Activated T-cell treated with anti-CD3 and anti-CD28 coated beads, Interleukin-2, amount 50 U/mL, for 72 hours (primary cell): ENCODE measurements around the gene RWDD2A. TPM values are rescaled to one million over a fixed set of nuclear protein-coding genes. Genes with fewer than 3 reads are reported as not detected.
A peak's percentile ranks its signal among the peaks of the same experiment; 100 is the strongest.

Experiments used
- ATAC-seq, 2 donors: fragments of 150-1000 bp; cut with Tn5 transposase; replicated peaks in 1 of 2; 2 replicates each; pipeline ENCODE4 v1.10.0; 2021; ENCODE audit warnings: moderate library complexity in 2 of 2, mild to moderate bottlenecking in 1 of 2
- DNase-seq, 2 donors: peaks; one replicate each; pipeline ENCODE4 v3.0.0; 2021 to 2022; ENCODE audit warnings: mixed read lengths in 1 of 2
- H3K27ac Mint-ChIP-seq: one replicate; pipeline ENCODE4 v1.8.0; 2022; ENCODE audit warnings: mild to moderate bottlenecking, moderate library complexity, mixed read lengths
- H3K27me3 Mint-ChIP-seq: one replicate; pipeline ENCODE4 v1.8.0; 2022; ENCODE audit warnings: low read depth, mixed read lengths
- H3K36me3 Mint-ChIP-seq, 2 donors: one replicate each; pipeline ENCODE4 v1.8.0; 2022; ENCODE audit warnings: mixed read lengths in 2 of 2, mild to moderate bottlenecking in 1 of 2; ENCODE audit not compliant: insufficient read depth in 2 of 2
- H3K4me1 Mint-ChIP-seq: one replicate; pipeline ENCODE4 v1.8.0; 2022; ENCODE audit warnings: low read depth, mixed read lengths
- H3K4me3 Mint-ChIP-seq, 2 donors: one replicate each; pipeline ENCODE4 v1.8.0; 2022; ENCODE audit warnings: mild to moderate bottlenecking in 2 of 2, mixed read lengths in 2 of 2, moderate library complexity in 2 of 2
- H3K9me3 Mint-ChIP-seq, 2 donors: one replicate each; pipeline ENCODE4 v1.8.0; 2022; ENCODE audit warnings: mixed read lengths in 2 of 2
- total RNA-seq, 2 donors: library from RNA; stranded (reverse); gene quantifications; one replicate each; pipeline ENCODE4 v1.2.3, GENCODE V29; 2022

The RWDD2A gene
- total RNA-seq, result 1 to 10 TPM; 2.8 to 3.4 TPM

- Mint-ChIP-seq H3K4me1 (peaks cover 33% of the 10 kb centered on the region), H3K27me3 (no peaks in the 10 kb centered on the region), H3K4me3 (peak within 1 kb of the TSS; percentile 93 to 99), H3K9me3 (no peaks in the 10 kb centered on the region), H3K36me3 (peaks cover 2 to 5% of the 10 kb centered on the region in 2 donors), H3K27ac (peak within 1 kb of the TSS; percentile 93)
- ATAC-seq (peak; percentile 97 to 99), DNase-seq (peak; percentile 91)
Measured at GRCh38 chr6:83192871-83193746, at the start of gene RWDD2A, which contains the start of gene PGM3. TSS of gene RWDD2A (plus strand) at chr6:83193357. CDS start at chr6:83194452, 1,095 bp downstream. TSS of gene PGM3 (minus strand) at chr6:83193265. CDS start at chr6:83191012, 2,253 bp downstream.

DNA sequence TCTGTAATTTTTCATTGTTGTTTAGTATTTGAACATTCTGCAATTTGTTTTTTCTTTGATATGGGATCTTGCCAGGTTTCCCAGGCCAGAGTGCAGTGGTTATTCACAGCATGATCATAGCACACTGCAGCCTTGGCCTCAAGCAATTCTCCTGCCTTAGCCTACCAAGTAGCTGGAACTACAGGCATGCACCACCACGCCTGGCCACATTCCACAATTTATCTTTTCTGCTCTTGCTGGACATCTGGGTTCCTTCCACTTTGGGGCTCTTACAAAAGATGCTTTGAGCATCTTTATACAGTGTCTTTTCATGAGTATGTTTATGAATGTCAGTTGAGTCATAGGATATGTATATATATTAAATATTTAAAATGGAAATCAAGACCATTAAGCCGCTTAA, 42.0 kb upstream of the RWDD2A start:
- no peak for DNase-seq
- no peaks in the 10 kb centered on the region for H3K4me1 Mint-ChIP-seq
- ATAC-seq, result no peak
- H3K4me3 Mint-ChIP-seq, result no peak overlapping the region
- peaks cover 0 to 1% of the 10 kb centered on the region in 2 donors for H3K36me3 Mint-ChIP-seq
- no peaks in the 10 kb centered on the region for H3K27me3 Mint-ChIP-seq
- H3K27ac Mint-ChIP-seq, result no peak overlapping the region
- H3K9me3 Mint-ChIP-seq, result no peaks in the 10 kb centered on the region

- Mint-ChIP-seq H3K4me1 (no peaks in the 10 kb centered on the region), H3K36me3 (peaks cover 0 to 1% of the 10 kb centered on the region in 2 donors), H3K27ac (no peak overlapping the region), H3K4me3 (no peak overlapping the region), H3K27me3 (no peaks in the 10 kb centered on the region), H3K9me3 (no peaks in the 10 kb centered on the region)
- ATAC-seq, result no peak
- DNase-seq, result no peak
Measured at GRCh38 chr6:83152913-83153312, 40.2 kb upstream of the RWDD2A start.

DNA sequence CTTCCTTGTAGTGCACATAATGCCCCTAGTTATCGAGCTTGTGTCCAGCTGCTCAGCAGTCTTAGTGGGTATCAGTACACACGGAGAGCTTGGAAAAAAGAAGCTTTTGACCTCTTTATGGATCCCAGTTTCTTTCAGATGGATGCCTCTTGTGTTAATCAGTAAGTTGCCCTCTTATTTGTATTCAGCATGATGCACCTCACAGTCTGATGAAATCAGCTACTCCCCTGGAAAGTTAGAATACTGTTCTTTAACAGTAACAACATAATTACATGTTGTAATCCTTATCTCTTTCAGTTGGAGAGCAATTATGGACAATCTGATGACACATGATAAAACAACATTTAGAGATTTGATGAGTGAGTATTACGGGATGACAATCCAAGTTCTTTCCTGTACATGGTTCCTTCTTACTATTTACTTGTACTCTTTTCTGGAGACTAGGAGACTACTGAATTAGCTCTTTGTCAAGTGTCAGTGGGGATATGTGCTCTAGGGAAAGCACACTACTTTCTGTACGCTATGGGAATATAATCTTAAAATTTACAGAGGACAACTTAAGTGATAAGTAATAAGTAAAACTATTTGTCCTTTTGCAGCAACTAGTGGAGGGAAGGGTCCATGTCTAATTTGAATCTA, 39.2 kb upstream of the RWDD2A start:
- no peak for ATAC-seq

GRCh38 chr6:83155794-83156193, 37.4 kb upstream of the RWDD2A start:
- H3K4me1 Mint-ChIP-seq, result no peaks in the 10 kb centered on the region
- H3K27ac Mint-ChIP-seq, result no peak overlapping the region
- H3K36me3 Mint-ChIP-seq, result peaks cover 1 to 3% of the 10 kb centered on the region in 2 donors
- ATAC-seq (no peak), DNase-seq (no peak)
- H3K4me3 Mint-ChIP-seq, result no peak overlapping the region
- H3K9me3 Mint-ChIP-seq, result no peaks in the 10 kb centered on the region
- H3K27me3 Mint-ChIP-seq, result no peaks in the 10 kb centered on the region

More for the DNA sequence above, 39.2 kb upstream of the RWDD2A start:
- Mint-ChIP-seq H3K9me3 (no peaks in the 10 kb centered on the region), H3K4me3 (no peak overlapping the region), H3K27me3 (no peaks in the 10 kb centered on the region), H3K36me3 (peaks cover 0 to 1% of the 10 kb centered on the region in 2 donors), H3K4me1 (no peaks in the 10 kb centered on the region), H3K27ac (peak overlapping the region; percentile 8)
- DNase-seq, result no peak

DNA sequence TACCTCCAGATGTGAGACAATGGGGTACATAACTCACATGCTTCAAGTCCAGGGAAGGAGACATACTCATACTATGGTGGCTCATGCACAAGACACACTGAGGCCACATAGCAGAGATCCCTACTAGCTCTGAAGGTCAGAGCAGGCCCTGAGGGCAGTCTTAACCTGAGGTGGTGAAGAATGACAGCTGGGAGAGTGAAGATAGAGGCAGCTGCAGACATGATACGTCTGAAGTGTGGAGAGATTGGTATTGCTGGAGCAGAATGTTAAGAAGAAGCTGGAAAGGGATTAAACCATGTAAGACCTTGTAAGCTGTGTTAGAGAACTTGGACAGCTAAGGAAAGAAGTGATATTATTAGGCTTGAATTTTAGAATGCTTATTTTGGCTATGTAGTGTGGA, 33.0 kb upstream of the RWDD2A start:
- Mint-ChIP-seq H3K4me3 (no peak overlapping the region), H3K36me3 (peaks cover 0 to 5% of the 10 kb centered on the region in 2 donors), H3K27me3 (no peaks in the 10 kb centered on the region), H3K4me1 (no peaks in the 10 kb centered on the region), H3K9me3 (no peaks in the 10 kb centered on the region), H3K27ac (peak overlapping the region; percentile 3)
- no peak for DNase-seq
- no peak for ATAC-seq

GRCh38 chr6:83167726-83168278, 25.4 kb upstream of the RWDD2A start:
- DNase-seq (no peak), ATAC-seq (no peak)
- H3K4me3 Mint-ChIP-seq, result no peak overlapping the region
- no peaks in the 10 kb centered on the region for H3K27me3 Mint-ChIP-seq
- no peaks in the 10 kb centered on the region for H3K9me3 Mint-ChIP-seq
- no peak overlapping the region for H3K27ac Mint-ChIP-seq
- H3K4me1 Mint-ChIP-seq, result no peaks in the 10 kb centered on the region
- peaks cover 4 to 7% of the 10 kb centered on the region in 2 donors for H3K36me3 Mint-ChIP-seq

DNA sequence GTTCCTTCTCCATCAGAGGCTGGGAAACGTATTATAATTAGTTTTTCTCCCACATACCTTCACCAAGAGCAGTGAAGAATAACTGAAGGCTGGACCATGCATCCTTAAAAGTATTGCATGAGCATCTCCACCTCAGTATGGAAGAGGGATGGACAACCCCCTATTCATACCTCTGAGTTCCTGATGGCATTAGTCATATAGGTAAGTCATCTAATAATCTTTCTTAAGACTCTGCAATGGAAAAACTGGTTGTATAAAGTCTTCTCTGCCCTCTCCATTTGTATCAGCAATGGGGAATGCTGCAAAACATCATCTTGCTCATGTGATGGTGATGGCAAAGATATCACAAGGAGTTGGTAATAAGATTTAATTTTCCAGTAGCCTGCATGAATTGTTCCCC, 24.6 kb upstream of the RWDD2A start:
- ATAC-seq, result no peak
- no peaks in the 10 kb centered on the region for H3K27me3 Mint-ChIP-seq
- peak overlapping the region; percentile 35 for H3K27ac Mint-ChIP-seq
- no peak overlapping the region for H3K4me3 Mint-ChIP-seq
- no peak for DNase-seq
- H3K36me3 Mint-ChIP-seq, result peaks cover 4 to 7% of the 10 kb centered on the region in 2 donors
- H3K9me3 Mint-ChIP-seq, result no peaks in the 10 kb centered on the region
- no peaks in the 10 kb centered on the region for H3K4me1 Mint-ChIP-seq

GRCh38 chr6:83169106-83169505, 24.1 kb upstream of the RWDD2A start:
- Mint-ChIP-seq H3K4me1 (no peaks in the 10 kb centered on the region), H3K4me3 (no peak overlapping the region), H3K27ac (no peak overlapping the region), H3K27me3 (no peaks in the 10 kb centered on the region), H3K36me3 (peaks cover 5 to 7% of the 10 kb centered on the region in 2 donors), H3K9me3 (no peaks in the 10 kb centered on the region)
- no peak for ATAC-seq
- no peak for DNase-seq

GRCh38 chr6:83169511-83169910, 23.6 kb upstream of the RWDD2A start:
- no peak overlapping the region for H3K27ac Mint-ChIP-seq
- no peak for ATAC-seq

DNA sequence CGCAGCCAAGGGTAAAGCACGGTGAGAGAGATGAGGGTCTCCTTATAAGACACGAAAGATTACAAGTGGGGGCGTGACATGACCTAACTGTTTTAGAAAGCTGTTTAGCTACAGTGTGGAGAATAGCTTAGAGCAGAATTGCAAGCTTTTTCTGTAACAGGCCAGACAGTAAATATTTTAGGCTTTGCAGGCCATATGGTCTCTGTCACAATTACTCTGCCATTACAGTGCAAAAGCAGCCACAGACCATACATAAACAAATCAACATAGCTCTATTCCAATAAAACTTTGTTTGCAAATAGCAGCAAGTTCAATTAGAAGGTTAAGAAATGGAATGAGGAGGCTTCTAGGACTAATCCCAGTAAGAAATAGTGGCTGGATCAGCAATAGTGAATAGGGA, 16.9 kb upstream of the RWDD2A start:
- ATAC-seq (no peak), DNase-seq (no peak)
- Mint-ChIP-seq H3K27me3 (no peaks in the 10 kb centered on the region), H3K4me1 (no peaks in the 10 kb centered on the region), H3K4me3 (no peak overlapping the region), H3K36me3 (peaks cover 6 to 13% of the 10 kb centered on the region in 2 donors), H3K9me3 (no peaks in the 10 kb centered on the region), H3K27ac (no peak overlapping the region)

More at GRCh38 chr6:83169511-83169910, 23.6 kb upstream of the RWDD2A start:
- H3K4me3 Mint-ChIP-seq, result no peak overlapping the region
- H3K27me3 Mint-ChIP-seq, result no peaks in the 10 kb centered on the region
- no peak for DNase-seq
- no peaks in the 10 kb centered on the region for H3K4me1 Mint-ChIP-seq
- peaks cover 8% of the 10 kb centered on the region in 2 donors for H3K36me3 Mint-ChIP-seq
- no peaks in the 10 kb centered on the region for H3K9me3 Mint-ChIP-seq

DNA sequence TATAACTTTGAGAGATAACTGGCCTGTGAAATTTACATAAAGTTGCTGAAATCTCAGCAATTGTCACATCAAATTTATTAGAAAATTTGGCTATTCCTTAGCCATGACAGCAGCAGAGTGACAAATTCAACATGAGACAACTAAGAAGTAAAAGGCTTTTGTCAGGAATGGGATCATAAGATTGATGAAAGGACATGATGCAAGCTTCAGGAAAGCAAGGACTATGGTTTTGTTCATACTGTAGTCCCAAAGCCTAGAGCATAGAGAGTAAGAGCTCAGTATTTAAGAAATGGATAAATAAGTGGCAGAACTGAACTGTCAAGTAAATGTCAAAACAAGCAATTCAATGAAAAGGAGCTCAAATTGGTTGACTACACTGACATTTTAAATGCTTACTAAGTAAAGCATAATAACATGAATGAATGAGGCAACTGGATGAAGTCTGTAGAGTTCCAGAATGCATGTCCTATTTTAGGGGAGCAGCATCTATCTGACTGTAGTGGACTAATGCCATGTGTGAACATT, 12.7 kb upstream of the RWDD2A start:
- Mint-ChIP-seq H3K36me3 (peaks cover 6 to 25% of the 10 kb centered on the region in 2 donors), H3K4me1 (no peaks in the 10 kb centered on the region), H3K27ac (no peak overlapping the region), H3K4me3 (no peak overlapping the region), H3K9me3 (no peaks in the 10 kb centered on the region), H3K27me3 (no peaks in the 10 kb centered on the region)
- DNase-seq (no peak), ATAC-seq (no peak)

GRCh38 chr6:83182114-83182513, 11.0 kb upstream of the RWDD2A start:
- Mint-ChIP-seq H3K9me3 (no peaks in the 10 kb centered on the region), H3K4me1 (no peaks in the 10 kb centered on the region), H3K27me3 (no peaks in the 10 kb centered on the region), H3K4me3 (no peak overlapping the region), H3K27ac (peak overlapping the region; percentile 72), H3K36me3 (peaks cover 5 to 23% of the 10 kb centered on the region in 2 donors)
- ATAC-seq (no peak), DNase-seq (no peak)
